ENCODE data around the gene LIPC. TPM values are rescaled to one million over a fixed set of nuclear protein-coding genes. Genes with fewer than 3 reads are reported as not detected.

Gene LIPC
- total RNA-seq, 1 experiment from 2014 or later = not detected

DNA sequence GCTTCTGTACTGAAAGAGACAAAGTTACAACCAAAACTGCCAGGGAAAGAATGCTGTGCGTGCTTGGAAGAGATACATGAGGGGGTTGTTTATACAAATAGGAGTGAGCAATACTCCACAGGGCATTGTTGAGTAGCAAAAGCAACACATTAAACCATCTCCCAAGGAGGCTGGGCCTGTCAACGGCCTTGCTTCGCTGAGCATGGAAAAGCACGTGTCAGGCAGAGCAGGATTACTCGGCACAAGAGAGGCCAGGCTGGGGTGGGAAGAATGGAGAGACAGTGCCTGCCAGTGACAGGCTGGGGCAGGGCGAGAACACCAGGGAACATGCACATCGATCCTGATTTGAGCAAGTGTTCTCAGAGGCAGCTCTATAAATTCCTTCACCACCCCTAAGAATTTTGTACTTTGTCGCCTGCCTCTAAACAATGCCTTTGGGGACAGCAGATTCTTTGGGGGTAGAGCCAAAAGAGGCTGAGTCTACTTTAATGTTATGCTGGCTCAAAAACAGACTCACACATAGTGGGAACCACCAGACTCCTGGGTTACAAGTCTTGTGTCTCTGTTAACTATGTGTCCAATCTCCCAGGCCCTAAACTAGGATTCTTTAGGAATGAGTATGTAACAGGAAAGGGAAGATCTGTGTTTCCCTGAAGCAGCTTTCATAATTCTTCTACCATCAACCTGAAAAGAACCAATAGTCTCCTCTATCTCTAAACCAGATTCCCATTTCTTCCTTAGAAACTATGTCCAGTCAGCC is 67.2 kb downstream of the LIPC start:
- peaks cover 5% of the 10 kb centered on the region for H3K4me1 Mint-ChIP-seq (ENCODE audit: insufficient read depth, unreplicated experiment)
- TF ChIP-seq, protein P1, sequence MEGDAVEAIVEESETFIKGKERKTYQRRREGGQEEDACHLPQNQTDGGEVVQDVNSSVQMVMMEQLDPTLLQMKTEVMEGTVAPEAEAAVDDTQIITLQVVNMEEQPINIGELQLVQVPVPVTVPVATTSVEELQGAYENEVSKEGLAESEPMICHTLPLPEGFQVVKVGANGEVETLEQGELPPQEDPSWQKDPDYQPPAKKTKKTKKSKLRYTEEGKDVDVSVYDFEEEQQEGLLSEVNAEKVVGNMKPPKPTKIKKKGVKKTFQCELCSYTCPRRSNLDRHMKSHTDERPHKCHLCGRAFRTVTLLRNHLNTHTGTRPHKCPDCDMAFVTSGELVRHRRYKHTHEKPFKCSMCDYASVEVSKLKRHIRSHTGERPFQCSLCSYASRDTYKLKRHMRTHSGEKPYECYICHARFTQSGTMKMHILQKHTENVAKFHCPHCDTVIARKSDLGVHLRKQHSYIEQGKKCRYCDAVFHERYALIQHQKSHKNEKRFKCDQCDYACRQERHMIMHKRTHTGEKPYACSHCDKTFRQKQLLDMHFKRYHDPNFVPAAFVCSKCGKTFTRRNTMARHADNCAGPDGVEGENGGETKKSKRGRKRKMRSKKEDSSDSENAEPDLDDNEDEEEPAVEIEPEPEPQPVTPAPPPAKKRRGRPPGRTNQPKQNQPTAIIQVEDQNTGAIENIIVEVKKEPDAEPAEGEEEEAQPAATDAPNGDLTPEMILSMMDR (IDR thresholded peaks at IDR 0.05; ENCODE audit: unreplicated experiment) = no peak
- no peaks in the 10 kb centered on the region for H3K27me3 Mint-ChIP-seq (ENCODE audit: insufficient read depth, unreplicated experiment)
- H3K9me3 Mint-ChIP-seq (ENCODE audit: unreplicated experiment) = no peaks in the 10 kb centered on the region
- H3K4me3 Mint-ChIP-seq (ENCODE audit: unreplicated experiment) = no peak overlapping the region
- intact Hi-C loops (cut with micrococcal nuclease) = no loop called here
- ChIA-PET CTCF (no interaction called here), POLR2A (no interaction called here)
- no peaks in the 10 kb centered on the region for H3K36me3 Mint-ChIP-seq (ENCODE audit: insufficient read depth, unreplicated experiment)
- BruUV-seq (replicated peaks) = no TSS peak
- no peak overlapping the region for H3K27ac Mint-ChIP-seq (ENCODE audit: low read depth, unreplicated experiment)
- peak; percentile 41 for DNase-seq (ENCODE audit: unreplicated experiment)

DNA sequence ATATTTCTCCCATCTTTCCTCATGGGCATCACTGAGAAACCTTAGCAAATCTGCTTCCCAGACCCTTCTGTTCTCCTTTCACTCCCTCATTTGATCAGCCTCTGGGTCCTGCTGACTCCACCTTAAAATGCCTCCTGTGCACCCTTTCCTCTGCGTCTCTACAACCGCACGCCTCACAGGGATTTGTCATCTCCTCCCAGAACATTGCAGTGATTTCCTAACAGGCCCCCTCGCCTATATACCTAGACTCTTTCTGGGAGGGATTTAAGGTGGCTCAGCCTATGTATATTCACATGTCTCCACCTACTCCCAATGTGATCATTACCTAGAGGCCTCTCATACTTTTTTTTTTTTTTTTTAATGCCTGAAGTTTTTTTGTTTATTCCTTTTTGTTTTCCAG is 69.2 kb downstream of the LIPC start:
- Mint-ChIP-seq H3K4me3 (ENCODE audit: unreplicated experiment) (no peak overlapping the region), H3K27ac (ENCODE audit: low read depth, unreplicated experiment) (no peak overlapping the region), H3K9me3 (ENCODE audit: unreplicated experiment) (no peaks in the 10 kb centered on the region), H3K36me3 (ENCODE audit: insufficient read depth, unreplicated experiment) (no peaks in the 10 kb centered on the region), H3K4me1 (ENCODE audit: insufficient read depth, unreplicated experiment) (peaks cover 14% of the 10 kb centered on the region), H3K27me3 (ENCODE audit: insufficient read depth, unreplicated experiment) (no peaks in the 10 kb centered on the region)
- ChIA-PET CTCF (no interaction called here), POLR2A (no interaction called here)
- intact Hi-C loops (cut with micrococcal nuclease) = no loop called here
- BruUV-seq (replicated peaks) = no TSS peak
- peak; percentile 51 for DNase-seq (ENCODE audit: unreplicated experiment)
- TF ChIP-seq, protein P1 (IDR thresholded peaks at IDR 0.05; ENCODE audit: unreplicated experiment) = no peak

DNA sequence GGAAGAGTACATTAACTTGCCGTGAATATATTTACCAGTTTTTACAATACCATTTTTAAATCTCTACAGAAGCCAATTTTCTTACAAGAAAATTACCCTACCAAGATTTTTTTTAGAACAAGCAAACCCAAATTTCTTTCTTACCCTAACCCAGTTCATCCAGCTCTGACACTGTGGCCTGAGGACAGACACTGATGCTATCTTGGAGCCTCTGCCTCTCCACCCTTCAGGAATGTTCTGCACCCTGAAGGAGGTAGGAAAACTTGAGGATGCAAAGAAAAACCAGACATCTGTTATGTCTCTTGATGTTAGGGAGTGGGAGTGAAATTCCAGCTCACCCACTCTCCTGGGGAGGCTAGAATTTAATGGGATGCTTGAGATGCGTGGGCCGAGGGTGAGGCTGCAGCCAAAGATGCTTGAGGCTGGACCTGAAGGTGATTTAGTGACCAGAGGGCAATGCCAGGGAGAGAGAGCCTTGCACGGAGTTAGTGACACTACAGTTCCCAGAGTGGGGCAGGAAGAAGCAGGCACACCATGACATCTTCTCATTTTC is 69.9 kb downstream of the LIPC start:
- Mint-ChIP-seq H3K9me3 (ENCODE audit: unreplicated experiment) (no peaks in the 10 kb centered on the region), H3K36me3 (ENCODE audit: insufficient read depth, unreplicated experiment) (no peaks in the 10 kb centered on the region), H3K27me3 (ENCODE audit: insufficient read depth, unreplicated experiment) (no peaks in the 10 kb centered on the region), H3K4me3 (ENCODE audit: unreplicated experiment) (no peak overlapping the region), H3K27ac (ENCODE audit: low read depth, unreplicated experiment) (no peak overlapping the region), H3K4me1 (ENCODE audit: insufficient read depth, unreplicated experiment) (peaks cover 21% of the 10 kb centered on the region)
- intact Hi-C loops (cut with micrococcal nuclease) = no loop called here
- ChIA-PET CTCF (interaction anchor here (0.6 kb wide), 2 partner anchors 274 to 590 kb away, joined by 4 to 6 read pairs; no protein-coding TSS in a partner anchor), POLR2A (no interaction called here)
- TF ChIP-seq, protein P1 (IDR thresholded peaks at IDR 0.05; ENCODE audit: unreplicated experiment) = no peak
- BruUV-seq (replicated peaks) = no TSS peak
- no peak for DNase-seq (ENCODE audit: unreplicated experiment)

DNA sequence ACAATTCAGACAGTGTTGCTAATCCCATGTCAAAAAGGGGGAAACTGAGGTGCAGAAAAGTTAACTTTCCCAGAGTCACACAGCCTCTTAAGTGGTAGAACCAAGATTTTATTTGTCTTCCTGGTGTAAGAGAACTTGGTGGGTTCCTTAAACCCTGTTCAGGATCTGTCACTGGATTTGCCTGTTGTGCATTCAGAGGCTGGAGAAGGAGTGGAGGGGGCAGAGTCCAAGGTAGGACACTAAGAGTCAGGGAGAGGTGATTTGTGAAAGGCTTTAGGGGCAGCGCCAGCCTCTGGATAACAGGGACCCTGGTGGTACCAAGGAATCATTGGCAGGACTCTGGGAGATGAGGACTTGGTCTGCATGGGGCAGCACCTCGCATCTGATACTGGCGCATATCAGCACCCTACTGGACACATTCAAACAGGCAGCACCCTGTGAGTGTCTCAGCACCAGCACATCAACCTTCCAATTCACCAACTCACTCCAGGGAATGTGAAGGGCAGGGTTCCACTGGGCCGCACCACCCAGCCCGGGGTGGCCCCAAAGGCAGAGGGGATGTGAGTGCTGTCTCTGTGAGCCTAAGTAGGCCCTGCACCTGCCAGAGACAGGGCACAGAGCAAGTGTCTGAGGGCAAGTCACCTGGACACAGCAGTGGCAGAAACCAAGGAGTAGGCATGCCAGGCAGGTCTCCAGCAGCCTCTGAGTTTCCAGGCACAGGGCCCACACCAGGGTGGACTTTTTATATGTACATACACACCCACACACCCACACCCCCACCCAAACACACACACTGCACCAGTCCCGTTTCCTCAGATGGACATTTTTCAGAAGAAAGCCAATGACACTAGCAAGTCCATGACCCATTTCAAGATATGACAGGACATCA is 71.6 kb downstream of the LIPC start:
- TF ChIP-seq, protein P1 (IDR thresholded peaks at IDR 0.05; ENCODE audit: unreplicated experiment) = no peak
- DNase-seq (ENCODE audit: unreplicated experiment) = no peak
- BruUV-seq (replicated peaks) = no TSS peak
- POLR2A ChIA-PET = no interaction called here
- Mint-ChIP-seq H3K36me3 (ENCODE audit: insufficient read depth, unreplicated experiment) (no peaks in the 10 kb centered on the region), H3K9me3 (ENCODE audit: unreplicated experiment) (no peaks in the 10 kb centered on the region), H3K4me3 (ENCODE audit: unreplicated experiment) (no peak overlapping the region), H3K27ac (ENCODE audit: low read depth, unreplicated experiment) (no peak overlapping the region), H3K27me3 (ENCODE audit: insufficient read depth, unreplicated experiment) (no peaks in the 10 kb centered on the region), H3K4me1 (ENCODE audit: insufficient read depth, unreplicated experiment) (peaks cover 27% of the 10 kb centered on the region)
- CTCF ChIA-PET = interaction anchor here (0.6 kb wide), 1 partner anchor 227 kb away, joined by 3 read pairs; no protein-coding TSS in a partner anchor
- intact Hi-C loops (cut with micrococcal nuclease) = no loop called here

Data from MCF 10A (cell line).